ENCODE measurements around the gene ZNF726. TPM values are rescaled to one million over a fixed set of nuclear protein-coding genes. Genes with fewer than 3 reads are reported as not detected.

Gene ZNF726
- total RNA-seq = 2.9 and 5.5 TPM in 2 replicates

GRCh38 chr19:23914402-23915286 is at the start of gene ZNF726:
Gene ZNF726, plus strand, starts transcription at chr19:23914886. Its CDS starts 109 bp downstream, at chr19:23914995.

Other genes with a start within 250 kb of the ZNF726 start
- 5.0 and 6.3 TPM in 2 replicates for gene ZNF675, start 227.7 kb upstream of the ZNF726 start, total RNA-seq
- 0.50 and 0.77 TPM in 2 replicates for gene ZNF681, start 156.0 kb upstream of the ZNF726 start, total RNA-seq
- gene ZNF254, start 172.3 kb downstream of the ZNF726 start, total RNA-seq = 8.1 and 8.9 TPM in 2 replicates

Data from uterine smooth muscle cell (primary cell).